AG04450 (cell line): ENCODE measurements around the gene FFAR2. TPM values are rescaled to one million over a fixed set of nuclear protein-coding genes. Genes with fewer than 3 reads are reported as not detected.

Source experiments
- CTCF ChIA-PET: fragments of 300-600, 350-600 bp; formaldehyde crosslinking; extraction: SDS; loops from one replicate; lab custom pipeline; 2022; ENCODE audit warnings: antibody characterized with exemption, inconsistent platforms; lab: Charles Lee
- POLR2A ChIA-PET: fragments of 350-600 bp; formaldehyde crosslinking; extraction: SDS; loops from one replicate; lab custom pipeline; 2021; ENCODE audit warnings: antibody characterized with exemption, inconsistent platforms; lab: Yijun Ruan, JAX
- DNase-seq: peaks from one replicate; pipeline ENCODE4 v3.0.0-alpha.2; 2011; ENCODE audit warnings: low read depth, low spot score
- H3K27ac ChIP-seq: one replicate; pipeline ENCODE4 v1.5.1; 2012; ENCODE audit warnings: low read depth, low read length, control low read depth
- H3K27me3 ChIP-seq: one replicate; pipeline ENCODE4 v1.6.0; 2012; ENCODE audit warnings: low read length; ENCODE audit not compliant: control insufficient read depth, insufficient read depth
- H3K4me3 ChIP-seq: 2 replicates; pipeline ENCODE4 v1.5.1; 2011; ENCODE audit warnings: mild to moderate bottlenecking, low read depth, low read length, control low read depth
- H3K9me3 ChIP-seq: 2 replicates; pipeline ENCODE4 v1.5.1; 2012; ENCODE audit warnings: low read length; ENCODE audit not compliant: control insufficient read depth, insufficient read depth
- polyA plus RNA-seq: library from polyadenylated mRNA; depleted of rRNA; stranded (reverse); fragments of >200 nt; gene quantifications from 2 replicates; pipeline ENCODE4 v1.2.3, GENCODE V29; 2011
- TF ChIP-seq, protein P1 (sequence below): IDR thresholded peaks from 2 replicates; pipeline ENCODE4 v1.5.1; 2011; ENCODE audit warnings: low read depth, low read length, control low read depth, inconsistent platforms

FFAR2 gene
- polyA plus RNA-seq, 1 experiment = not detected

DNA sequence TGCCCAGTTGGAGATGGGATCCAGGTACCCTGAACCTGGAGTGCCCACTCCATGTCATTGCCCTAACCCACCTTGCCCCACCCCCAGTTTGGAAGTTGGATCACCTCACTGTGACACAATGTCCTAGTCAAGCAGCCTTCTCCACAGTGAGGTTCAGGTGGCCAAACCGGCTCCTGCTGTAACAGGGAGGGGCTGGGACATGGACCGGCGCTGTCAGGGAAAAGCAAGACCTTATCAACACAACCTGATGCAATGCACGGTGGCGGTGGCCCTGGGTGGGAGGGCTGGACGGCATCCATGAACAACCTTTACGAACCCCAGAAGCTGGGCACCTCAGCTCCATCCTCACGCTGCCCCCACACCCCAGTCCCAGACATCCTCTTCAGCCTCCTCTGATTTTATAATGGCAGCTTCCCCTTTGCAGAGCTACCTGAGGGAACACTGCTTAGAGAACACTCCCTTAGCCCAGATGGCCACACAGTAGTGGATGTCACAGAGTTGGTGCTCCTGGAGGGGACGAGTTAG is 43.8 kb downstream of the FFAR2 start:
- peaks cover 13% of the 10 kb centered on the region for H3K27me3 ChIP-seq
- no peaks in the 10 kb centered on the region for H3K9me3 ChIP-seq
- ChIA-PET CTCF (interaction anchor here (0.5 kb wide), 1 partner anchor 13 kb away, joined by 3 read pairs; no protein-coding TSS in a partner anchor), POLR2A (no interaction called here)
- H3K27ac ChIP-seq = no peak overlapping the region
- TF ChIP-seq, protein P1, sequence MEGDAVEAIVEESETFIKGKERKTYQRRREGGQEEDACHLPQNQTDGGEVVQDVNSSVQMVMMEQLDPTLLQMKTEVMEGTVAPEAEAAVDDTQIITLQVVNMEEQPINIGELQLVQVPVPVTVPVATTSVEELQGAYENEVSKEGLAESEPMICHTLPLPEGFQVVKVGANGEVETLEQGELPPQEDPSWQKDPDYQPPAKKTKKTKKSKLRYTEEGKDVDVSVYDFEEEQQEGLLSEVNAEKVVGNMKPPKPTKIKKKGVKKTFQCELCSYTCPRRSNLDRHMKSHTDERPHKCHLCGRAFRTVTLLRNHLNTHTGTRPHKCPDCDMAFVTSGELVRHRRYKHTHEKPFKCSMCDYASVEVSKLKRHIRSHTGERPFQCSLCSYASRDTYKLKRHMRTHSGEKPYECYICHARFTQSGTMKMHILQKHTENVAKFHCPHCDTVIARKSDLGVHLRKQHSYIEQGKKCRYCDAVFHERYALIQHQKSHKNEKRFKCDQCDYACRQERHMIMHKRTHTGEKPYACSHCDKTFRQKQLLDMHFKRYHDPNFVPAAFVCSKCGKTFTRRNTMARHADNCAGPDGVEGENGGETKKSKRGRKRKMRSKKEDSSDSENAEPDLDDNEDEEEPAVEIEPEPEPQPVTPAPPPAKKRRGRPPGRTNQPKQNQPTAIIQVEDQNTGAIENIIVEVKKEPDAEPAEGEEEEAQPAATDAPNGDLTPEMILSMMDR = no peak
- DNase-seq = no peak
- no peak overlapping the region for H3K4me3 ChIP-seq

GRCh38 chr19:35493971-35494370 is 45.9 kb downstream of the FFAR2 start:
- CTCF ChIA-PET = interaction anchor here (0.9 to 1.3 kb wide), 2 partner anchors 10 to 141 kb away, joined by 3 to 8 read pairs; no protein-coding TSS in a partner anchor
- Histone ChIP-seq H3K27me3 (peaks cover 10% of the 10 kb centered on the region), H3K4me3 (no peak overlapping the region), H3K9me3 (no peaks in the 10 kb centered on the region), H3K27ac (no peak overlapping the region)
- DNase-seq = no peak
- POLR2A ChIA-PET = no interaction called here
- TF ChIP-seq, protein P1 = no peak

GRCh38 chr19:35495107-35496064 is 47.3 kb downstream of the FFAR2 start:
- POLR2A ChIA-PET = interaction anchor here (0.6 kb wide), 1 partner anchor 316 kb away, joined by 5 read pairs; no protein-coding TSS in a partner anchor
- H3K27me3 ChIP-seq = peaks cover 7% of the 10 kb centered on the region
- no peaks in the 10 kb centered on the region for H3K9me3 ChIP-seq
- no peak overlapping the region for H3K4me3 ChIP-seq
- CTCF ChIA-PET = interaction anchor here (0.6 to 1.6 kb wide), 31 partner anchors 8 to 451 kb away, joined by 3 to 46 read pairs (median 4); no protein-coding TSS in a partner anchor
- TF ChIP-seq, protein P1 = peak; percentile 96
- no peak overlapping the region for H3K27ac ChIP-seq
- peak; percentile 10 for DNase-seq

DNA sequence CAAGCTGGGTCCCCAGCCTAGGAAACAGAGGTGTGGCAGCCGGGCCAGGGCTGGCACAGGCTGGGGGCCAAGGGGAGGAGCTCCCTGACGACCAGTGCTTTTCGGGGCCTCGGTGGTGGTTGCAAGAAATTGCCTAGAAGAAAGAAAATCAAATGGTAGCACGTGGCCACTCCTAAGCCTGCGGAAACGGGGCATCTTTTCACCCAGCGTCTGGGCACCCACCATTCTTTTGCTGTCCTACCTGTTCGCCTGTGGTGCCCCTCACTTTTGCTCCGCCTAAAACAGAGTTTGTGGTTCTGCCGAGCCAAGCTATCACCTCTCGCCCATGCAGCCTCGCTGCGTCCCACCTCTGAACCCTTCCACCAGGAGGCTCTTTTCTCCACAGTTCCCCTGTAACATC is 49.3 kb downstream of the FFAR2 start:
- CTCF ChIA-PET = interaction anchor here (0.5 to 1.6 kb wide), 4 partner anchors 13 to 145 kb away, joined by 3 to 9 read pairs (median 6); no protein-coding TSS in a partner anchor
- DNase-seq = no peak
- Histone ChIP-seq H3K4me3 (no peak overlapping the region), H3K27ac (no peak overlapping the region), H3K27me3 (peaks cover 5% of the 10 kb centered on the region), H3K9me3 (no peaks in the 10 kb centered on the region)
- TF ChIP-seq, protein P1 = no peak
- POLR2A ChIA-PET = no interaction called here
